Measurements from ENCODE around the gene DOK6.

- TF ChIP-seq EZH2 (IDR thresholded peaks at IDR 0.05; ENCODE audit: low read length, unreplicated experiment) (no peak), CTCF (conservative IDR thresholded peaks at IDR 0.05; ENCODE audit: low read depth, low read length) (no peak)
Measured at GRCh38 chr18:69882965-69883668, 482.4 kb downstream of the DOK6 start.
